Fibroblast of mammary gland (primary cell): ENCODE measurements around the gene TRIM72.

Experiments used
- DNase-seq: peaks from one replicate; pipeline ENCODE4 v3.0.0-alpha.2; 2010; ENCODE audit warnings: low read depth
- H3K4me3 ChIP-seq: 2 replicates; pipeline ENCODE4 v1.5.1; 2011; ENCODE audit warnings: low read depth, mild to moderate bottlenecking, low read length, moderate library complexity; ENCODE audit not compliant: control insufficient read depth
- TF ChIP-seq, protein P1 (sequence below): conservative IDR thresholded peaks from 2 replicates; pipeline ENCODE4 v1.5.1; 2011; ENCODE audit warnings: low read depth, low read length, inconsistent platforms; ENCODE audit not compliant: control insufficient read depth, insufficient read depth

The TRIM72 gene

DNA sequence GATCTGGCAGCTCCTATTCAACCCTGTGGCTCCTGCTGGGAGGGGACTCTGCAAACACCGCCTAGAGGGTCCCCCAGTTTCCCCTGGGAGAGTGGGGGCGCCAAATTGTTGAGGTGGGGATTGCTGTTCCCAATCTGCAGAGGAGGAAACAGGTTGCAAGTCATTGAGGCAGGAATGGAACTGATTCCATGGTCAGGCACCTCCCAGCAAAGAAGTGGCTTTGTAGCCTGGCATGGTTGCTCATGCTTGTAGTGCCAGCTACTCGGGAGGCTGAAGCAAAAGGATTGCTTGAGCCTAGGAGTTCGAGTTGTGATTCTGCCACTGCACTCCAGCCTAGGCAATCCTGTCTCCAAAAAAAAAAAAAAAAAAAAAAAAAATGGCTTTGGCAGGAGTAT, 3.2 kb downstream of the TRIM72 start:
- DNase-seq = no peak
- TF ChIP-seq, protein P1, sequence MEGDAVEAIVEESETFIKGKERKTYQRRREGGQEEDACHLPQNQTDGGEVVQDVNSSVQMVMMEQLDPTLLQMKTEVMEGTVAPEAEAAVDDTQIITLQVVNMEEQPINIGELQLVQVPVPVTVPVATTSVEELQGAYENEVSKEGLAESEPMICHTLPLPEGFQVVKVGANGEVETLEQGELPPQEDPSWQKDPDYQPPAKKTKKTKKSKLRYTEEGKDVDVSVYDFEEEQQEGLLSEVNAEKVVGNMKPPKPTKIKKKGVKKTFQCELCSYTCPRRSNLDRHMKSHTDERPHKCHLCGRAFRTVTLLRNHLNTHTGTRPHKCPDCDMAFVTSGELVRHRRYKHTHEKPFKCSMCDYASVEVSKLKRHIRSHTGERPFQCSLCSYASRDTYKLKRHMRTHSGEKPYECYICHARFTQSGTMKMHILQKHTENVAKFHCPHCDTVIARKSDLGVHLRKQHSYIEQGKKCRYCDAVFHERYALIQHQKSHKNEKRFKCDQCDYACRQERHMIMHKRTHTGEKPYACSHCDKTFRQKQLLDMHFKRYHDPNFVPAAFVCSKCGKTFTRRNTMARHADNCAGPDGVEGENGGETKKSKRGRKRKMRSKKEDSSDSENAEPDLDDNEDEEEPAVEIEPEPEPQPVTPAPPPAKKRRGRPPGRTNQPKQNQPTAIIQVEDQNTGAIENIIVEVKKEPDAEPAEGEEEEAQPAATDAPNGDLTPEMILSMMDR = no peak
- H3K4me3 ChIP-seq = no peak overlapping the region

DNA sequence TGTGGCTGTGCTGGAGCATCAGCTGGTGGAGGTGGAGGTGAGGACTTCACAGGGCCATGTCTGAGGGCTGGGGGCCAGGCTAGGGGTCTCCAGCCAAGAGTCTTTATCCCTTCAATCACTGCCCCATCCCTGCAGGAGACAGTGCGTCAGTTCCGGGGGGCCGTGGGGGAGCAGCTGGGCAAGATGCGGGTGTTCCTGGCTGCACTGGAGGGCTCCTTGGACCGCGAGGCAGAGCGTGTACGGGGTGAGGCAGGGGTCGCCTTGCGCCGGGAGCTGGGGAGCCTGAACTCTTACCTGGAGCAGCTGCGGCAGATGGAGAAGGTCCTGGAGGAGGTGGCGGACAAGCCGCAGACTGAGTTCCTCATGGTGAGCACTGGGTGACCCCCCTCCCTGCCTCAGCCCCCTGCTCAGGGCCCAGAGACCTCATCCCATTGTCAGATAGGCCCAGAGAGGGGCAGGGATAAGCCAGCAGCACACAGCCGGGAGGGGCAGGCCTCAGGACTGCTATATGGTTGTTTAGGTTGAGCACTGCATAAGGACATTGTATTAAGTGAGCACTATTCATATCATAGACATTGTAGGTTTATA, 5.3 kb downstream of the TRIM72 start:
- TF ChIP-seq, protein P1 = no peak
- H3K4me3 ChIP-seq = no peak overlapping the region
- no peak for DNase-seq

DNA sequence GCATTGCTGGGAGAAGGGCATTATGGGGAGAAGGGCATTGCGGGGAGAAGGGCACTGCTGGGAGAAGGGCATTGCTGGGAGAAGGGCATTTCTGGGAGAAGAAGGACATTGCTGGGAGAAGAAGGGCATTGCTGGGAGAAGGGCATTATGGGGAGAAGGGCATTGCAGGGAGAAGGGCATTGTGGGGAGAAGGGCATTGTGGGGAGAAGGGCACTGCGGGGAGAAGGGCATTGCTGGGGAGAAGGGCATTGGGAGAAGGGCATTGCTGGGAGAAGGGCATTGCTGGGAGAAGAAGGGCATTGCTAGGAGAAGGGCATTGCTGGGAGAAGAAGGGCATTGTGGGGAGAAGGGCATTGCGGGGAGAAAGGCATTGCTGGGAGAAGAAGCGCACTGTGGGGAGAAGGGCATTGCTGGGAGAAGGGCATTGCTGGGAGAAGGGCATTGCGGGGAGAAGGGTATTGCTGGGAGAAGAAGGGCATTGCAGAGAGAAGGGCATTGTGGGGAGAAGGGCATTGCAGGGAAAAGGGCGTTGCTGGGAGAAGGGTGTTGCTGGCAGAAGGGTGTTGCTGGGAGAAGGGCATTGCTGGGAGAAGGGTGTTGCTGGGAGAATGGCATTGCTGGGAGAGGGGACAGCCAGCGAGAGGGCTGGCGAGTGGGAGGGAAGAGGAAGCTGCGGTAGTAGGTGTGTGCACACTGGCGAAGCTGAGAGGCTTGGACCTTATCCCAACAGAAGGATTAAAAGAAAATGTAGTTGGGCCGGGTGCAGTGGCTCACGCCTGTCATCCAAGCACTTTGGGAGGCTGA, 7.6 kb downstream of the TRIM72 start:
- no peak for DNase-seq
- TF ChIP-seq, protein P1 = no peak
- H3K4me3 ChIP-seq = no peak overlapping the region

DNA sequence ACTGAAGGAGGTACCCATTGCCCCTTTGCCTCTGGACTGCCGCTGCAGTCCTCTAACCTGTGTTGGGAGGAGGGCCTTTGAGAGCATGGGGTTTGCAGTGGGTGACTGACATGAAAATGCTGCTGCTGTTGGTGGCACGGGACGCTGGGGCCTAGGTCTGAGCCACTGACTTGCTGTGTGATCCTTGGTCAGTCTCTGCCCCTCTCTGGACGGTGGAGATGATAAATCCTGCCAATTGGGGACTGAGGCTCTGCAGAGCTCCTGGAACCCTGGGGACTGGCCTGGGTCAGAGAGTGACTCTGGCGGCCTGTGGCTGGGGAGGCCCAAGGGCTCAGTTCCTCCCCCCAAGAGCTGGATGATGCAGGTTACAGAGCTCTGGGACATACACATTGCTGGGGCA, 9.1 kb downstream of the TRIM72 start:
- DNase-seq = no peak
- TF ChIP-seq, protein P1 = no peak
- H3K4me3 ChIP-seq = no peak overlapping the region

DNA sequence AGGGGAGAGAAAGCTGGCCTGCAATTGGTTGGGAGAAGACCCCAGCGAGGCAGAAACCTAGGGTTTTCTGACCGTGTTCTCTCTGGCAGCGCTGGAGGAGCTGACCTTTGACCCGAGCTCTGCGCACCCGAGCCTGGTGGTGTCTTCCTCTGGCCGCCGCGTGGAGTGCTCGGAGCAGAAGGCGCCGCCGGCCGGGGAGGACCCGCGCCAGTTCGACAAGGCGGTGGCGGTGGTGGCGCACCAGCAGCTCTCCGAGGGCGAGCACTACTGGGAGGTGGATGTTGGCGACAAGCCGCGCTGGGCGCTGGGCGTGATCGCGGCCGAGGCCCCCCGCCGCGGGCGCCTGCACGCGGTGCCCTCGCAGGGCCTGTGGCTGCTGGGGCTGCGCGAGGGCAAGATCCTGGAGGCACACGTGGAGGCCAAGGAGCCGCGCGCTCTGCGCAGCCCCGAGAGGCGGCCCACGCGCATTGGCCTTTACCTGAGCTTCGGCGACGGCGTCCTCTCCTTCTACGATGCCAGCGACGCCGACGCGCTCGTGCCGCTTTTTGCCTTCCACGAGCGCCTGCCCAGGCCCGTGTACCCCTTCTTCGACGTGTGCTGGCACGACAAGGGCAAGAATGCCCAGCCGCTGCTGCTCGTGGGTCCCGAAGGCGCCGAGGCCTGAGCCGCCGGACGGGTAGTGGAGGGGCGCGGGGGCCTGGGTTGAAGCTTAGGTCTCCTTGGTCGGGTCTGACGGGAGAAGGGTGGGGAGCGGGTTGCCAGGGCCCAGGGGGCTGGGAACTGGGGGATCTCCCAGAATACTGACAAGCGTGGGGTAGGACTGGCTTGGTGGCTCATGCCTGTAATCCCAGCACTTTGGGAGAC, 10.4 kb downstream of the TRIM72 start:
- TF ChIP-seq, protein P1 = no peak
- DNase-seq = no peak
- no peak overlapping the region for H3K4me3 ChIP-seq

DNA sequence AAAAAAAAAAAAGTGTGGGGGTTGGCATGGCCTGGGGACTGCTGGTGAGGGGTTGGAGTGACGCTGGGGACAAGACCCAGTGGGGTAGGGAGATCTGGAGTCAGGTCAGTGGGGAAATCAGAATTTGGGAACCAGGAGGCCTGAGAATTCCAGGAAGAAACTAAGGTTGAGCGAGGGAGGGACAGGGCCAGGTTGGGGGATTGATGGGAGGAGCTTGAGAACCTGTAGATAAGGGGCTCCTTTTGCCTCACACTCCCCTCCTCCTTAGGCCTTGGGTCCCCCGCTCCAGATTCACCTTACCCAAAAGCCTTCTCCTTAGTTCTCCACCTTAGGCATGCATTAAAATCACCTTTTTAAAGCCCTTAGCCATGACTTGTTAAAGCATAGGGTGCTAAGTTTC, 11.3 kb downstream of the TRIM72 start:
- no peak overlapping the region for H3K4me3 ChIP-seq
- TF ChIP-seq, protein P1 = no peak
- DNase-seq = no peak
